GM12864 (cell line): ENCODE measurements around the gene CENPT.
A peak's percentile ranks its signal among the peaks of the same experiment; 100 is the strongest.

Source experiments
- DNase-seq: peaks from one replicate; pipeline ENCODE4 v3.0.0-alpha.2; 2011; ENCODE audit warnings: low read depth
- H3K4me3 ChIP-seq: 2 replicates; pipeline ENCODE4 v1.5.1; 2011; ENCODE audit warnings: mild to moderate bottlenecking, low read depth, low read length, control low read depth
- CTCF ChIP-seq: IDR thresholded peaks from 2 replicates; pipeline ENCODE4 v1.5.1; 2011; ENCODE audit warnings: low read depth, mild to moderate bottlenecking, moderate library complexity, low read length, control low read depth, inconsistent platforms; ENCODE audit errors: missing control alignments

Gene CENPT

GRCh38 chr16:67858500-67858899, 11.0 kb upstream of the CENPT start:
- no peak overlapping the region for H3K4me3 ChIP-seq
- TF ChIP-seq CTCF = no peak
- no peak for DNase-seq

GRCh38 chr16:67857547-67858233, 10.2 kb upstream of the CENPT start:
- no peak for TF ChIP-seq CTCF
- no peak overlapping the region for H3K4me3 ChIP-seq
- DNase-seq = no peak

- no peak for DNase-seq
- TF ChIP-seq CTCF = no peak
- no peak overlapping the region for H3K4me3 ChIP-seq
Measured at GRCh38 chr16:67856927-67857546, 9.5 kb upstream of the CENPT start.

GRCh38 chr16:67855789-67856188, 8.3 kb upstream of the CENPT start:
- no peak for TF ChIP-seq CTCF
- no peak overlapping the region for H3K4me3 ChIP-seq
- no peak for DNase-seq

- TF ChIP-seq CTCF = no peak
- no peak for DNase-seq
Measured at GRCh38 chr16:67853670-67854069, 6.2 kb upstream of the CENPT start.

GRCh38 chr16:67848118-67848517, 625 bp upstream of the CENPT start:
- peak overlapping the region; percentile 74 for H3K4me3 ChIP-seq
- DNase-seq = no peak
- no peak for TF ChIP-seq CTCF

More at GRCh38 chr16:67853670-67854069, 6.2 kb upstream of the CENPT start:
- no peak overlapping the region for H3K4me3 ChIP-seq
